Psoas muscle (tissue), 8 donors: ENCODE measurements around the gene DDR1. TPM values are rescaled to one million over a fixed set of nuclear protein-coding genes. Genes with fewer than 3 reads are reported as not detected.
"Not testable (repeated sequence)": the region's sequence is repeated elsewhere in the genome, so short reads cannot be mapped to it uniquely, and the experiment has no call there.

Experiments
- ATAC-seq, 4 donors: fragments of 200-7000 bp; cut with Tn5 transposase; one replicate each; pipeline ENCODE4 v1.9.1; 2020; ENCODE audit warnings: moderate library complexity in 3 of 4, mild to moderate bottlenecking in 2 of 4
- DNase-seq, 2 donors: peaks; one replicate each; pipeline ENCODE4 v3.0.0-alpha.2; 2020
- H3K27ac ChIP-seq: fragments of 200-600 bp; one replicate; pipeline ENCODE4 v1.8.0; 2022
- H3K27me3 ChIP-seq, 3 donors: fragments of 200-600 bp in 1 of 3; one replicate each; pipeline versions ENCODE4 v1.6.1 to v1.8.0; 2013 to 2022; ENCODE audit warnings: low read length in 2 of 3, mild to moderate bottlenecking in 2 of 3, moderate library complexity in 1 of 3; ENCODE audit not compliant: insufficient read depth in 3 of 3
- H3K36me3 ChIP-seq, 2 donors: fragments of 200-600 bp in 1 of 2; one replicate each; pipeline versions ENCODE4 v1.6.1 to v1.8.0; 2013 to 2022; ENCODE audit warnings: low read depth in 1 of 2, mild to moderate bottlenecking in 1 of 2, moderate library complexity in 1 of 2; ENCODE audit not compliant: insufficient read depth in 1 of 2
- H3K4me1 ChIP-seq: fragments of 200-600 bp; one replicate; pipeline ENCODE4 v1.8.0; 2022
- H3K4me3 ChIP-seq: fragments of 200-600 bp; one replicate; pipeline ENCODE4 v1.8.0; 2022; ENCODE audit warnings: mild to moderate bottlenecking
- H3K9me3 ChIP-seq: fragments of 200-600 bp; one replicate; pipeline ENCODE4 v1.8.0; 2022
- WGBS, 3 donors: extraction: QIAGEN DNeasy Blood & Tissue Kit; methylation state at CpG; one replicate each; pipeline versions ENCODE4 v1.1.6 to v1.1.7; 2013; 5-methylcytosine and 5-hydroxymethylcytosine counted together
- intact Hi-C, 2 donors: fragments of 100-400 bp; cut with DNase I; formaldehyde crosslinking; loops; one replicate each; pipeline versions ENCODE4 v1.11.0 to v1.14.2; 2022
- polyA plus RNA-seq, 3 donors: library from polyadenylated mRNA; stranded (reverse); fragments of 200-250 nt; gene quantifications; one replicate each; pipeline ENCODE4 v1.2.3, GENCODE V29; 2013
- total RNA-seq, 4 donors: library from RNA; stranded (reverse); fragmentation: NEBNext Ultra II Directional in 2 of 4; extraction: Animal tissue kit (Norgen Biotek cat#: 25700) in 2 of 4; gene quantifications; one replicate each; pipeline versions ENCODE4 v1.2.1 to v1.2.4, GENCODE V29; 2021 to 2023
- TF ChIP-seq, protein P1 (sequence below): fragments of 200-600 bp; IDR thresholded peaks from one replicate; pipeline ENCODE4 v1.8.0; 2022; ENCODE audit warnings: antibody characterized with exemption
- donor health status: healthy with polysubstance abuse.
- donor health status: DM: no; HTN: no; CAD: no; lungs with moderate emphysema.
- donor health status: Bipolar disorder and iron deficiency.
- donor health status: healthy.
- donor health status: DM: yes; HTN: yes; CAD: no.
- donor health status: DM: no; HTN: no; CAD: no.
- donor health status: DM: no; HTN: no; CAD: no.
- donor health status: DM: yes; HTN: yes; CAD: no.

DDR1 gene
- total and polyA plus RNA-seq, 7 donors, result 2.2 to 129 (median 26.3) TPM

DNA sequence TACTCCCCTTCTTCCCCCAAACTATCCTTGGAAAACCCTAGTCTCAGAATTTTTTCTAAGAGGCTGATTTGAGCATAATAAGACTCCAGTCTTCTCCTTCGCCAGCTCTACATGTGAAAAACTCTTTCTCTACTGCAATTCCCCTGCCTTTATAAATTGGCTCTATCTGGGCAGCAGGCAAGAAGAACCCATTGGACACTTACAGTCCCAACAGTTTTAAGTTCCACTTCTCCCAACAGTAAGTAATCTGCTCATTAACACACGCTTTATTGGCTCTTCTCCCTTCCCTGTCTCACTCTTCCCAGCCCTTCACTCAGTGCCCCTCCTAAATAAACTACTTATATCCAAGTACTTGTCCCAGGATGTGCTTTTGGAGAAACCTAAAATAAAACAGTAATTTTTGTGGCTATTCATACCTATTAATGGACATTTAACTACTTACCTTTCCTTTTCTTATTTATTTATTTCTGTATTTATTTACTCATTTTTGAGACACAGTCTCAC, 11.1 kb upstream of the DDR1 start:
- intact Hi-C loops, result no loop called here
- no peak overlapping the region for H3K4me3 ChIP-seq
- H3K9me3 ChIP-seq, result peaks cover 5% of the 10 kb centered on the region
- no peak overlapping the region for H3K27ac ChIP-seq
- TF ChIP-seq, protein P1, sequence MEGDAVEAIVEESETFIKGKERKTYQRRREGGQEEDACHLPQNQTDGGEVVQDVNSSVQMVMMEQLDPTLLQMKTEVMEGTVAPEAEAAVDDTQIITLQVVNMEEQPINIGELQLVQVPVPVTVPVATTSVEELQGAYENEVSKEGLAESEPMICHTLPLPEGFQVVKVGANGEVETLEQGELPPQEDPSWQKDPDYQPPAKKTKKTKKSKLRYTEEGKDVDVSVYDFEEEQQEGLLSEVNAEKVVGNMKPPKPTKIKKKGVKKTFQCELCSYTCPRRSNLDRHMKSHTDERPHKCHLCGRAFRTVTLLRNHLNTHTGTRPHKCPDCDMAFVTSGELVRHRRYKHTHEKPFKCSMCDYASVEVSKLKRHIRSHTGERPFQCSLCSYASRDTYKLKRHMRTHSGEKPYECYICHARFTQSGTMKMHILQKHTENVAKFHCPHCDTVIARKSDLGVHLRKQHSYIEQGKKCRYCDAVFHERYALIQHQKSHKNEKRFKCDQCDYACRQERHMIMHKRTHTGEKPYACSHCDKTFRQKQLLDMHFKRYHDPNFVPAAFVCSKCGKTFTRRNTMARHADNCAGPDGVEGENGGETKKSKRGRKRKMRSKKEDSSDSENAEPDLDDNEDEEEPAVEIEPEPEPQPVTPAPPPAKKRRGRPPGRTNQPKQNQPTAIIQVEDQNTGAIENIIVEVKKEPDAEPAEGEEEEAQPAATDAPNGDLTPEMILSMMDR, result no peak
- H3K27me3 ChIP-seq, result no peaks in the 10 kb centered on the region
- no peak for ATAC-seq
- WGBS, 3 donors, result 92 to 98% (median 93%) methylated on average over 2 of the region's 2 CpGs
- H3K36me3 ChIP-seq, result no peaks in the 10 kb centered on the region
- H3K4me1 ChIP-seq, result peaks cover 23% of the 10 kb centered on the region
- no peak for DNase-seq

DNA sequence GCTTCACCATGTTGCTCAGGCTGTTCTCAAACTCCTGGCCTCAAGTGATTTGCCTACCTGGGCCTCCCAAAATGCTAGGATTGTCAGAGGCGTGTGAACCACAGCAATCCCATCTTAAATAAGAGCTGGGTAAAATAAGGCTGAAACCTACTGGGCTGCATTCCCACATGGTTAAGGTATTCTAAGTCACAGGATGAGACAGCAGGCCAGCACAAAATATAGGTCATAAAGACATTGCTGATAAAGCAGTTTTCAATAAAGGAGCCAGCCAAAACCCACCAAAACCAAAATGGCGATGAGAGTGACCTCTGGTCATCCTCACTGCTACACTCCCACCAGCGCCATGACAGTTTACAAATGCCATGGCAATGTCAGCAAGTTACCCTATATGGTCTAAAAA, 10.5 kb upstream of the DDR1 start:
- H3K4me1 ChIP-seq, result peaks cover 28% of the 10 kb centered on the region
- 80 to 94% (median 91%) methylated on average over 3 of the region's 3 CpGs for WGBS, 3 donors
- intact Hi-C loops, H3K27ac ChIP-seq, H3K27me3 ChIP-seq, DNase-seq, ATAC-seq, H3K9me3 ChIP-seq, H3K36me3 ChIP-seq, H3K4me3 ChIP-seq: not testable (repeated sequence)

DNA sequence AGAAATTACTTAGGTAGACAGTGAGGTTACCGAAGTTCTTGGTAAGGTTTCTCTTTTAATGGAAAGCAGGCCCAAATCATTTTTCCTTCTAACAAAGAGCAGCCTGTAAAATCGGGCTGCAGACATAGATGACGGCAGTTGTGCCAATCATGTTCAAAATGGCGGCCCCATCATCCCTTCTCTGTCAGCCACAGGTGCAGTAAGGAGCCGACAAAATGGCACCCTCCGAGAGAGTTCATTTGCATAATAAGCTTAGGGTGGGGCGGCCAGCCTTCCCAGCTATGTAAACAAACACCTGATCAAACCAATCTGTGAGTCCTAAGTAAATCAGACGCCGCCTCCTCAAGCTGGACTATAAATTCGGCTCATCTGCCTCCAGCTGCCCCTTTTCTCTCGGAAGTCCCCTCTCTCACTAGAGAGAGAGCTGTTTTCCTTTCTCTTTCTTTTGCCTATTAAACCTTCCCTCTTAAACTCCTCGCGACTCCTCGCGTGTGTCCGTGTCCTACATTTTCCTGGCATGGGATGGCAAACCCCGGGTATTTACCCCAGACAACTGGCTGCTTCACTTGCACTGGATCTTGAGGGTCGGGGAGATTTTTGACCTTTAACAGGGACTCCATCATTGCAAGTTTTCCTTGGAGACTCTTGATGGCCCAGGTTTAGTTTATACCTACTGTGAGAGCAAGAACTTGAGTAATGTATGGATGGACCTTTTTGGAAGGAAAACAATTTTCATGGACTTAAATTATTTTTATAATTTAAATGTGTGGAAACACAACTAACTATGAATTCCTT, 8.9 kb upstream of the DDR1 start:
- H3K4me3 ChIP-seq, result no peak overlapping the region
- intact Hi-C loops, result loop anchor here (2.0 to 5.0 kb wide), 2 partner anchors 47 to 133 kb away; partner anchors contain the start of genes FLOT1 (in 1 of the 2) and IER3 (in 1 of the 2)
- 73 to 82% (median 75%) methylated on average over 18 of the region's 18 CpGs for WGBS, 3 donors
- H3K36me3 ChIP-seq, result no peaks in the 10 kb centered on the region
- no peaks in the 10 kb centered on the region for H3K27me3 ChIP-seq
- no peaks in the 10 kb centered on the region for H3K9me3 ChIP-seq
- H3K27ac ChIP-seq, result peak overlapping the region; percentile 89
- no peak for DNase-seq
- H3K4me1 ChIP-seq, result peaks cover 28% of the 10 kb centered on the region
- TF ChIP-seq, protein P1, result no peak
- ATAC-seq, result no peak

DNA sequence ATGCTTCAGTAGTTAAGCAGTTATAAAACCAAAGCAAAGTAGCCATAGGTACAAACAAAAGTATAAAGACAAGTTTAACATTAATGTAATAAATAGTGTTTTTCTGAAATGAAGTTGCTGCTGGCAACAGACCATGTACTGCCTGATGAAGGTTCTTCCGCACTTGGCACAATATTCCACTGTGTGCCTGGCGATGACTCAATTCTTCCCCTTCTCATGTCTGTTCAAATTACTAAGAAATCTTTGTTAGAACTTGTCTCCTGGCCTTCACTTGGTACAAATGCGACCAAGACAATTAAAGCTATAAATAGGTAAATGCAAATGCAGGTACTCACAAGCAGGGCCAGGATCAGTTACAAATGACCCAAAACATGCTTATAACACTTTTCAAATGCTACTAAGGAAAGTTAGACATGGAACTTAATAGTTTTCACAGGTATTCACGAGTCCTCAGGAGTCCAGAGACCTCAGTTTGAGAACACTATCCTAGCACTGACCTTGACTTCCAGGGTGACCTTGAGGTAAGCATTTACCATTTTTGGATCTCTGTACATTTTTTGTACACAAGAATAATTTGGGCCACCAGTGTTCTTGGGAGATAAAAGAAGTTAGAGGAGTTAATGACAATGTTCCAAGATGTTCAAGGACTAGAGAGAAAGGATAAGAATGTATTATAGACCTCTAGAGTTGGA, 8.1 kb upstream of the DDR1 start:
- TF ChIP-seq, protein P1, result no peak
- Histone ChIP-seq H3K27me3 (no peaks in the 10 kb centered on the region), H3K4me1 (peaks cover 28% of the 10 kb centered on the region), H3K9me3 (no peaks in the 10 kb centered on the region), H3K4me3 (no peak overlapping the region), H3K27ac (peak overlapping the region; percentile 89), H3K36me3 (no peaks in the 10 kb centered on the region)
- WGBS, 3 donors, result 34 to 58% (median 42%) methylated on average over 4 of the region's 4 CpGs
- DNase-seq (no peak), ATAC-seq (peak in 1 of 4 donors; percentile 29)
- intact Hi-C loops, result loop anchor here (2.0 to 5.0 kb wide), 2 partner anchors 47 to 134 kb away; partner anchors contain the start of genes FLOT1 (in 1 of the 2) and IER3 (in 1 of the 2)
